HG03439 (cell line): Measurements from ENCODE around the gene ATP6AP1.
"Not testable (repeated sequence)": the region's sequence is repeated elsewhere in the genome, so short reads cannot be mapped to it uniquely, and the experiment has no call there.

Experiments
- ATAC-seq: cut with Tn5 transposase; IDR thresholded peaks from one replicate; pipeline ENCODE4 v1.9.1; 2021; ENCODE audit warnings: mild to moderate bottlenecking, moderate library complexity; ENCODE audit not compliant: unreplicated experiment

Gene ATP6AP1, protein sequence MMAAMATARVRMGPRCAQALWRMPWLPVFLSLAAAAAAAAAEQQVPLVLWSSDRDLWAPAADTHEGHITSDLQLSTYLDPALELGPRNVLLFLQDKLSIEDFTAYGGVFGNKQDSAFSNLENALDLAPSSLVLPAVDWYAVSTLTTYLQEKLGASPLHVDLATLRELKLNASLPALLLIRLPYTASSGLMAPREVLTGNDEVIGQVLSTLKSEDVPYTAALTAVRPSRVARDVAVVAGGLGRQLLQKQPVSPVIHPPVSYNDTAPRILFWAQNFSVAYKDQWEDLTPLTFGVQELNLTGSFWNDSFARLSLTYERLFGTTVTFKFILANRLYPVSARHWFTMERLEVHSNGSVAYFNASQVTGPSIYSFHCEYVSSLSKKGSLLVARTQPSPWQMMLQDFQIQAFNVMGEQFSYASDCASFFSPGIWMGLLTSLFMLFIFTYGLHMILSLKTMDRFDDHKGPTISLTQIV

DNA sequence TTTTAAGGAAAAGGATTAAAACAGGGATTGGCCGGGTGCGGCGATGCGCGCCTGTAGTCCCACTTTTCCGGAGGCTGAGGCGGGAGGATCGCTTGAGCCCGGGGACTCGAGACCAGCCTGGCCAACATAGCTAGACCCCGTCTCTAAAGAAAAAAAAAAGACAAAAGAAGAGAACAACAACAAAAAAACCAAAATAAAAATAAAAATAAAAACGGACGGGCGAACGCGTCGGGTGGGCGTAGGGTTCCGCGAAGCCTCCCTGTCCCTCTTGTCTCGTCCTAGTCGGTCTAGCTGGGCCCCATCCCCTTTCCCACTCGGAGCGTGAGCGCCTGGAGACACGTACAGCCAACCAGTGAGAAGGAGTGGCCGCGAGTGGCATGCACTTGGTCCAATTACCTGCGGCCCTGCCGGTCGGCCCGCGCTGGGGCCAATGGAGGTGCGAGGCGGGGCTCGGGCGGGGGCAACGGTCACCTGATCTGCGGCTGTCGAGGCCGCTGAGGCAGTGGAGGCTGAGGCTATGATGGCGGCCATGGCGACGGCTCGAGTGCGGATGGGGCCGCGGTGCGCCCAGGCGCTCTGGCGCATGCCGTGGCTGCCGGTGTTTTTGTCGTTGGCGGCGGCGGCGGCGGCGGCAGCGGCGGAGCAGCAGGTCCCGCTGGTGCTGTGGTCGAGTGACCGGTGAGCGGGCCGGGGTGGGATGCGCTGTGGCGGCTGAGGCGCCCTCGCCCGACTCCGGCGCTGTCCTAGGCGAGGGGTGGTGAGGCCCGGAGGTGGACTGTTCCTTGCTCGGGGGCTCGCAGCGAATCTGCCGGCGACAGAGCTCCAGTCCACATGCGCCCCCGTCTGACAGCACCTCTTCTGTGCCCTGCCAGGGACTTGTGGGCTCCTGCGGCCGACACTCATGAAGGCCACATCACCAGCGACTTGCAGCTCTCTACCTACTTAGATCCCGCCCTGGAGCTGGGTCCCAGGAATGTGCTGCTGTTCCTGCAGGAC is at the start of gene ATP6AP1:
ATP6AP1 (plus strand) TSS at position 502 of the 996 bp plus-strand sequence; CDS start at position 518, 16 bp downstream.
- peak; percentile 93 for ATAC-seq

DNA sequence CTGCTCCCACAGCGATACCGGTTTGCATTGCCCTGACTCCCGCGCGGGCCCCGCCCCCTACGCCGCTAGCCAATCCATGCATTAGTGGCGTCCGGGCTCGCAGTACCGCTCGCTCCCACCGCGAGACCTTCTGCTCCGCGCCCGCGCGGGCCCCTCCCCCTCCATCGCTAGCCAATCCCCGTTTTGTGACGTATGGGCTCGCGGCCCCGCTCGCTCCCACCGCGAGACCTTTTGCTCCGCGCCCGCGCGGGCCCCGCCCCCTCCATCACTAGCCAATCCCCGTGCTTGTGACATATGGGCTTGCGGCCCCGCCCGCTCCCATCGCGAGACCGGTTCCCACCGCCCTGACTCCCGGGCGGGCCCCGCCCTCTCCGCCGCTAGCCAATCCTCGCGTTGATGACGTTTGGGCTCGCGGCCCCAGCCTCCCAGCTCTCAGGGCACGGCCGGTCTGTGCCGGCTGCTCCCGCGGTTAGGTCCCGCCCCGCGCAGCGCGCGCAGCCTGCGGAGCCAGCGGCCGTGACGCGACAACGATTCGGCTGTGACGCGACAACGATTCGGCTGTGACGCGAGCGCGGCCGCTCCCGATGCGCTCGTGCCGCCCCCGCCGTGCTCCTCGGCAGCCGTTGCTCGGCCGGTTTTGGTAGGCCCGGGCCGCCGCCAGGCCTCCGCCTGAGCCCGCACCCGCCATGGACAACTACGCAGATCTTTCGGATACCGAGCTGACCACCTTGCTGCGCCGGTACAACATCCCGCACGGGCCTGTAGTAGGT is 49.5 kb upstream of the ATP6AP1 start, which contains the start of gene EMD:
EMD (plus strand) TSS at position 497 of the 770 bp plus-strand sequence; CDS start at position 687, 190 bp downstream.
- ATAC-seq, result peak; percentile 81

DNA sequence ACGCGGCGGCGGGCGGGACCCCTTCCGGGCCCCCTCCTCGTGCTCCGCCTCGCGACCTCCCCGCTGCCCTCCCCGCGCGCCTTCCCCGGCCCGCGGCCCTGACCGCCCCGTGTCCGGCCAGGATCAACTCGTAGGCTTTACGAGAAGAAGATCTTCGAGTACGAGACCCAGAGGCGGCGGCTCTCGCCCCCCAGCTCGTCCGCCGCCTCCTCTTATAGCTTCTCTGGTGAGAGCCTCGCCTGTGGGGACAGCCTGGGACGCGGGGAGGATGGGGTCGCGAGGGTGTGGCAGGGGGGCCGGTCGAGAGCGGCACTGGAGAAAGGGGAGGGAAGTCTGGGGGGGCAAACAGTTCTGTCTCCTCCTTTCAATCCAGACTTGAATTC is 48.9 kb upstream of the ATP6AP1 start:
- ATAC-seq, result peak; percentile 3

DNA sequence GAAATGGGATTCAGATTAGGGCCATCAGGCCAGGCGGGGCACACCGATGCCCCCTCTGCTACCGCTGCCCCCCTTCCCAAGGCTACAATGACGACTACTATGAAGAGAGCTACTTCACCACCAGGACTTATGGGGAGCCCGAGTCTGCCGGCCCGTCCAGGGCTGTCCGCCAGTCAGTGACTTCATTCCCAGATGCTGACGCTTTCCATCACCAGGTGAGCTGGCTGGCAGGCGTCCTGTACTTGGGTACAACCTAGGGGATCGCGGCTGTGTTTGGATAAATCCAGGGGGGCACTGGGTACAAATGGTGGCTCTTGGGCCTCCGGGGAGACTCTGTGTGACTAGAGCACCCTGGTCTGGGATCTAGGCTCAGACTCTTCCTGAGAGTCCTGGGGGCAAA is 48.3 kb upstream of the ATP6AP1 start:
- ATAC-seq, result no peak

DNA sequence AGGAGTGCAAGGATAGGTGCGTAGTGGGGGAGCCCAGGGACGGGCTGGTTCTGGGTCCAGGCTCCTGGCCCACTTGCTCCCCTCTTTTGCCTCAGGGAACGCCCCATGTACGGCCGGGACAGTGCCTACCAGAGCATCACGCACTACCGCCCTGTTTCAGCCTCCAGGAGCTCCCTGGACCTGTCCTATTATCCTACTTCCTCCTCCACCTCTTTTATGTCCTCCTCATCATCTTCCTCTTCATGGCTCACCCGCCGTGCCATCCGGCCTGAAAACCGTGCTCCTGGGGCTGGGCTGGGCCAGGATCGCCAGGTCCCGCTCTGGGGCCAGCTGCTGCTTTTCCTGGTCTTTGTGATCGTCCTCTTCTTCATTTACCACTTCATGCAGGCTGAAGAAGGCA is 47.7 kb upstream of the ATP6AP1 start:
- ATAC-seq, result no peak

DNA sequence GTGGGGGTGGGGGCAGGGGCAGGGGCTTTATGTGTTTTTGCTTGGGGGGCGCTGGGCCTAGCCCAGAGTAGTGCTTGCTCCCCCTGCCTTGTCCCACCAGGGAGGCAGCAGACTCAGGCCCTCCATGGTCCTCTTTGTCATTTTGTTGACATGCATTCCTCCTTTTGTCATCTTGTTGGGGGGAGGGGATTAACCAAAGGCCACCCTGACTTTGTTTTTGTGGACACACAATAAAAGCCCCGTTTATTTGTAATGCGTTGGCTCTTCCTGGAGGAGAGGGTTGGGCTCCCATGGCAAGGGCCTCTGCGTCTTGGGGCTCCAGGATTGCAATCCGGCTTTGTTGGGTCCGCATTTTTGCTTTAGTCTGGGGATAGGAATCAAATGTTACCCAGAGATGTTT is 47.2 kb upstream of the ATP6AP1 start:
- no peak for ATAC-seq

DNA sequence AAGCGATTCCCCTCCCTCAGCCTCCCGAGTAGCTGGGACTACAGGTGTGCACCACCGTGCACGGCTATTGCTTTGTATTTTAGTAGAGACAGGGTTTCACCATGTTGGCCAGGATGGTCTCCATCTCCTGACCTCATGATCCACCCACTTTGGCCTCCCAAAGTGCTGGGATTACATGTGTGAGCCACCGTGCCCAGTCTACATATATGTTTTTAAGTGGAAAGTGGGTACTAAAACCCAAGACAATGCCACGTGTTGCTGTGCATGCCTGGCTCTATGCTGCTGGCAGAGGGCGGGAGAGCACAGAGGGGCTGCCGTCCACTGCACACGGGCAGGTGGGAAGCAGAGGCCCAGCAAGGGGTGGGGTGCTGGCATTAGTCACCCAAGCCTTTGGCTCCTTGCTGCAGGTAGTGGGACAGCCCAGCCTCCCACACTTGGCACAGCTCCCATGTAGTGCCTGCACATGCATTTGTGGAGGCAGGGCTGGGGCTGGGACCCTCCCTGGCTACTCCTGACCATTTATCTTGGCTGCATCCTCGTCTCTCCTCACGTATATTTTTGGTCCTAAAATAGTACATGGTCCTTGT is 45.9 kb upstream of the ATP6AP1 start:
- no peak for ATAC-seq

DNA sequence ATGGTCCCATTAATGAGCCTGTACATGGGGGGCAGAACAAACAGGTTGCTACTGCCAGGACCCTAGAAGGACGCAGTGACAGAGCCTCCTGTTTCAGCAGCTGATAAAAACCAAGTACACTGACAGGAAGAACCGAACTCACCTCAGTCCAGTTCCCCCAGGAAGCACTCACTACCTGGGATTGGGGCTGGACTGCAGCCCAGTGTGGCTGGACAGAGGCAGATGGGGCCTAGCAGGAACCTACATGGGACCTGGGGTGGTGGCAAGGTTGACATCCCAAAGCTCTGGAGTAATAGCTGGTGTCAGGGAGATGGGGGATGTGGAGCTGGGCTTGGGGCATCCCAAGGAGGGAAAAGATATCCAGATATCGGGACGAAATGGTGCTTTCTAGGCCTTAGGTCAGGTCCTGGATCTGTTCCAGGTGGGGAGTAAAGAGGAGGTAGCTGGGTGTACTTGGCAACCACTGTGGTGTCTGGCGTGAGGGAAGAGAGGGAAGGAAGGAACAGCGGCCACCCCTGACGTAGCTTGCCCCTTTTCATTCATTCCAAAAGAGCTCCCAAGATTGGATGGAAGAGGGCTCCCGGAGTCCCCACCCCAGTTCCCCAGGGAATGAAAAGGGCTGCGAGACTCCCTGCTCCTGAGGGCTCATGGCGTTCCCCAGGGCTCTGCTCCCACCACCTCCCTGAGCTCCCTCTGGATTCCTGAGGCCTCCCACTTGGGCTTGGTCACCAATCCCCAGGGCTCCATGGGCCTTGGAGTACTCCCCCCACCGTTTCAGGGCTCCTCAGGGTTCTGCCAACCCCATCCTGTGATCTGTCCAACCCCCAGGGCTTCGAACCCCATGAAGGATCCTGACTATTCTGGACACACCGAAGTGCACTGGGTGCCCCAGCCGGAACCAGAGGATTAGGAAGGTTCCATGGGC is 44.9 kb upstream of the ATP6AP1 start:
- no peak for ATAC-seq

DNA sequence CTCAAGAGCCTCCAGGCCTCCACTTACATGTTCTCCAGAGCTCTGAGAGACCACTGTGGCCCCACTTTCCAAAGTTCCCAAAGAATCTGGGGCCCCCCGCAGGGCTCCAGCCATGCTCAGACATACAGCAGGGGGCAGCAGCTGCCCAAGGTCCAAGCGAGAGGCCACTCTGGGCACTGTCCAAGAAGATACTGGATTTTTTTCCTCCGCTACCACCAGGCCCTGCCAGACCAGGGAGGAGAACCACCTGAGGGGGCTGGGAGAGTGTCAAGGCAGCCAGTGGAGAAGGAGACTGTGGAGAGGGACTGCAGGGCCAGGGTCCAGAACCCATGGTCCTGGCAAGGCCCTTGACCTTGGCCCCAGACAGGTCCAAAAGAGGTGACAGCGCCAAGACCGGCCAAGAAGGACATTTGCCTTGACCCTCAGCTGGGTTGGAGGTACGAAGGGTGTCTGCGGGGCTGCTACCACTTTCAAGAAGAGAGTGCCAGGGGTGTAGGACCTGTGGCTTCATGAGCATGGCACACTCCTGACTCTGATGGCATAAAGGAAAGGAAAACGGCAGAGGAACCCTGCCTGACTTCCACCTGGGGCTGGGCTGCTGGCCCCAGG is 44.1 kb upstream of the ATP6AP1 start:
- no peak for ATAC-seq

DNA sequence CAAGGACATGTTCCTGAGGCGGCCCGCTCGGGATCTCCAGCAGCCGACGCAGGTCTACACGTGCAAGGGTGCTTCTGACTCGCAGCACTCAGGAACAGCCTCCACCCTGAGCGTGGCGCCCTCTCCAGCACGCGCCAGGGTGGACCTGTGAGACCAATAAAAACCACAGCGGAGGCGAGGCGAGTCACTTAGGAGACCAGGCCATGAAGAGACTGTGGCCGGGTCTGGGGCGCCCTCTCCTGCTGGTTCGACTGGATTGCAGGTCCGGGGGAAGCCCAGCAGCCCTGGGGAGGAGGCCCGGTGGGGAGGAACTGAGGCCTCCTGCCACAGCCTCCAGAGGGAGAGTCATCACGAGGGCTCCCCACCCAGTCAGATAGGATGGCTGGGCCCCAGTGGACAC is 40.4 kb upstream of the ATP6AP1 start:
- peak; percentile 33 for ATAC-seq

DNA sequence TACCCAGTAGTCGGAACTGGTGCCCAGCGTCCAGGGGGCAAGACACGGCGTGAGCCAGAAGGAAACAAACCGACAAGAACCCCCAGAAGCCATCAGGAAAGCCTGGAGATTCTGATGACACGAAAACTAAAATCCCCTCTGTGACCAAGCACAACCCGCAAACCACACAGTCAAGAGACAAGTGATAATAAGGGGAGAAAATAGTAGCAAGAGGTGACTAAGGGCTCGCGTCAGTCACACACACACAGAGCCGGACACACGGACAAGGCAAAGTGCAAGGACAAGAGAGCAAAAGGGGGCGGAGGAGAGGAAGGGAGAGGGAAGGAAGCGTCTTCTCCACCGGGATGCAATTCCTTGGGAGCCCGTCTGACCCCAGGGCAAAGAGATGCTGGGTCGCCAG is 39.8 kb upstream of the ATP6AP1 start:
- ATAC-seq, result peak; percentile 23

DNA sequence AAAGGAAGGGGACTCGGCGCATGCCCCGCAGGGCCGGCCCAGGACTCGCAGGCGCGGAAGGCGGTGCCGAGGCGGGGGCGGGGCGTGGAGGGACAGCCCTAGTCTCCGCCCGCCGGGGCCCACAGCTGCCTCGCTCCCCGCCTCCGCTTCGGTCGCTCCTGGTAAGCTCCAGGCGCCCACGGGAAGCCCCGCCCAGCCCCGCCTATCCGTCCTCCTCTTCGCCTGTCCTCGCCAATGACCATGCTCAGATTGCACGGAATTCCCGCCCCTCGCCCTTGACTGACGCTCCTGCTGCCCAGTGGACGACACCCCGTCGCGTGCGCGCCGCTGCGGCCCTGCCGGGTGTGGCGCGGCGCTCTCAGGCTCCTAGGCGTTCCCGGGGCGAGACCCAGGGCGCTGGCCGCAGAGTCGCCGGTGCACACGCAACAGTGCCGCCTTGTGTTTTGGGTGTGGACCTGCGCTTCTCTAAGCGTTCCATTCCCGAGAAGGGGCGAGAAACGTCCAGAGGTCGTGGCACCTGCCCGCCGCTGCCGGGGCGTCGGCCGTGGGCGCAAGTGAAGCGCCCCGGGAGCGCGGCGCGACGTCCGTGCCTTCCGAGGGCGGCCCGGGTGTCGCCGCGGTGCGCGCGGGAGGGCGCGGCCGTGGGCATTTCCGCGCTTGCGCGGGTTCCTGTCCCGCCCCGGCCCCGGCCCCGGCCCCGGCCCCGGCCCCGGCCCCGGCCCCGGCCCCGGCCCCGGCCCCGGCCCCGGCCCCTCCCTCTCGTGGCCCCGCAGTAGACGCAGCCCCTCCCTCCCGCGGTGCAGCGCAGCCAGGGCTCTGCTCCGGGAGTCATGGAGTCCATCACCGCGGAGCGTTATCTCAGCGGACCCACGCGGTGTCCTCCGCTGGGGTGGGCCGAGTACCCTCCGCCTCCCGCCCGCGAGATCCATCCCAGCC is 38.4 kb upstream of the ATP6AP1 start:
- ATAC-seq, result peak; percentile 68

DNA sequence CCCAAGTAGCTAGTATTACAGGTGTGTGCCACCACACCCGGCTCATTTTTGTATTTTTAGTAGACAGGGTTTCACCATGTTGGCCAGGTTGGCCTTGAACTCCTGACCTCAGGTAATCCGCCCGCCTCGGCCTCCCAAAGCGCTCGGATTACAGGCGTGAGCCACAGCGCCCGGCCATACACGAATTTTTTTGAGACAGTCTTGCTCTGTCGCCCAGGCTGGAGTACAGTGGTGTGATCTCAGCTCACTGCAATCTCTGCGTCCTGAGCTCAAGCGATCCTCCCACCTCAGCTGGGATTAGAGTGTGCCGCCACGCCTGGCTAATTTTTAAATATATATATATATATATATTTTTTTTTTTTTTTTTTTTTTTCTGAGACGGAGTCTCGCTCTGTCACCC is 32.1 kb upstream of the ATP6AP1 start:
- ATAC-seq, result not testable (repeated sequence)

DNA sequence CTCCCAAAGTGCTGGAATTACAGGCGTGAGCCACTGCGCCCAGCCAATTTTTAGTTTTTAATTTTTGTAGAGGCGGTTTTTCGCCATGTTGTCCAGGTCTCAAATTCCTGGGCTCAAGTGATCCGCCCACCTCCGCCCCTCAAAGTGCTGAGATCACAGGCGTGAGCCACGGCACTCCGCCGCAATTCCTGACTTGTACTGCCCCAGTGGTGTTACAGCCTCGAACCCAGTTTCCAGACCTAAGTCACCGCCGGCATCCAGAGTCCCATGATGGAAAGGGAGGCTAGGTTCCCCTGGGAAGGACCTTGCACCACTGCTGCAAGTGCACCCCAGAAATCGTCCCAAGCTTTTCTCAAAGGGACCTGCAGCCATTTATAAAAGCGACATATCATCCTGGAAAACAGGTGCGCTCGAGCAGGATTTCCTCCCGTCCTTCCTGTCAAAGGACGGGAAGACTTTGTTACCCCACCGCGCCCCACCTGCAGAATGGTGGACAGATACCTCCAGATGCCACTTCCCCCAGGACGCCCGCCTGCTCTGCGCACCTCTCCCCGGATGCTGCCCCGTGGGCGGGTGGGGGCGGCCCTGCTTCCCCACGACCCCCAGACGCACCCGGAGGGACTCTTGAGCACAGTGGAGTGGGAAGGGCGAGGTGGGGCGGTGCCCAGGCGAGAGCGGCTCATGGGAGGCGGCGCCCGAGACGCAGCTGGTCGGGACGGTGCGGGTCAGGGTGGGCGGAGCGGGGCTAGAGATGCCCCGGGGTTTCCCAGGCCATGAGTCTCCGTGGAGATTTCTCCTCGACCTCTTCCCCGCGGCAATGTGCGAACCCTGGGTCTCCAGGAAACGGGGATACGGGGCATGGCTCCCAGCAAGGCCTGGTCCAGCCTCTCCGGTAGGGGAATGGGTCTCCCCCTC is 31.2 kb upstream of the ATP6AP1 start:
- peak; percentile 37 for ATAC-seq

DNA sequence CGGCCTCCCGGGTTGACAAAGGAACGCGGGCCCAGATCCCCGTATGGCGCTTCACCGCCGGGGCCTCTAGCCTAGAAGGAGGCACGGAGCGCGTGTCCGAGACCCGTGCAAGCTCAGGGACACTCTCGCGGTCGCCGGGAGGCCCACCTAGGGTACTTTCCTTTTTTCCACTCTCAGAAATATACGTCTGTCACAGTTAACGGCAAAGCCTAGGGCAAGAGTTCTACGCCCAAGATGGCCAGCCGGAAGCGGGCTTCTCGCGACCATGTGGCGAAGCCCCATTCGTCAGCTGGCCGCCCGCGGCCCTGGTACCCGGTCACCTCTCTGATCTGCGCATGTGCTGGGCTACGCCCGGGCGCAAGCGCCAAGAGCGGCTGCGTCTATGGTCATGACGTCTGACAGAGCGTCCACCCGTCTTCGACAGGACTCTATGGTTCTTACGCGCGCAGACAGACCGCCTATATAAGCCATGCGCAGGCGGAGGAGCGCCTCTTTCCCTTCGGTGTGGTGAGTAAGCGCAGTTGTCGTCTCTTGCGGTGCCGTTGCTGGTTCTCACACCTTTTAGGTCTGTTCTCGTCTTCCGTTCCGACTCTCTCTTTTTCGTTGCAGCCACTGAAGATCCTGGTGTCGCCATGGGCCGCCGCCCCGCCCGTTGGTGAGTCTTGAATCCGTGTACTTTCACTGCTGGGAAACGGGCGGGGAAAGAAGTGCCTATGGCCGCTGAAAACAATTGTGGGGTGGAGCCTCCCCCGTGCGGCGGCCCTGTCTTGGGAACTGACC is 30.4 kb upstream of the ATP6AP1 start, which contains the start of gene RPL10:
RPL10 (plus strand) TSS at position 490 of the 780 bp plus-strand sequence; CDS start at position 633, 143 bp downstream.
- peak; percentile 79 for ATAC-seq
